IMR-90 (cell line): ENCODE data around the gene IL1RAPL1. TPM values are rescaled to one million over a fixed set of nuclear protein-coding genes. Genes with fewer than 3 reads are reported as not detected.

Experiments used
- ATAC-seq: fragments of 200-7000 bp; cut with Tn5 transposase; 2 replicates; pipeline ENCODE4 v1.9.1; 2020; ENCODE audit warnings: low read depth, mild to moderate bottlenecking, moderate library complexity
- BruUV-seq: library from RNA; stranded (reverse); fragments of 400-500 nt; replicated peaks from 2 replicates; lab custom pipeline; 2021; lab: Mats Ljungman, UMichigan
- CTCF ChIA-PET: fragments of 300-600 bp; formaldehyde crosslinking; extraction: SDS; loops from one replicate; lab custom pipeline; 2021; ENCODE audit warnings: antibody characterized with exemption; lab: Yijun Ruan, JAX
- POLR2A ChIA-PET: fragments of 300-600 bp; sonication (Branson Sonifier 250); formaldehyde crosslinking; loops from one replicate; lab custom pipeline; 2022; ENCODE audit warnings: antibody characterized with exemption; ENCODE audit not compliant: unreplicated experiment; lab: Charles Lee
- DNase-seq: peaks from one replicate; pipeline ENCODE4 v3.0.0; 2013
- H2AFZ ChIP-seq: replicated peaks from 2 replicates; pipeline ENCODE3; 2013; ENCODE audit warnings: low read length, mild to moderate bottlenecking; ENCODE audit not compliant: poor library complexity
- H2AK5ac ChIP-seq: 2 replicates; pipeline ENCODE4 v1.6.1; 2013; ENCODE audit warnings: low read depth, low read length, inconsistent platforms
- H2AK9ac ChIP-seq: replicated peaks from 2 replicates; pipeline ENCODE3; 2013; ENCODE audit warnings: mild to moderate bottlenecking, low read depth, low read length, moderate library complexity; ENCODE audit not compliant: poor library complexity
- H2BK120ac ChIP-seq: 2 replicates; pipeline ENCODE4 v1.6.1; 2013; ENCODE audit warnings: low read depth, low read length, inconsistent platforms
- H2BK15ac ChIP-seq: 3 replicates; pipeline ENCODE4 v1.6.1; 2013; ENCODE audit warnings: low read depth, low read length, inconsistent platforms
- H2BK20ac ChIP-seq: 2 replicates; pipeline ENCODE4 v1.6.1; 2013; ENCODE audit warnings: low read depth, mild to moderate bottlenecking, inconsistent platforms, low read length, moderate library complexity
- H2BK5ac ChIP-seq: 2 replicates; pipeline ENCODE4 v1.6.1; 2013; ENCODE audit warnings: mild to moderate bottlenecking, low read depth, low read length, inconsistent platforms; ENCODE audit not compliant: poor library complexity, severe bottlenecking
- H3K14ac ChIP-seq: replicated peaks from 2 replicates; pipeline ENCODE4 v1.6.1; 2013; ENCODE audit warnings: low read depth, low read length, inconsistent platforms
- H3K18ac ChIP-seq: 2 replicates; pipeline ENCODE4 v1.6.1; 2013; ENCODE audit warnings: low read depth, low read length, control low read depth
- H3K23ac ChIP-seq: 2 replicates; pipeline ENCODE4 v1.6.1; 2013; ENCODE audit warnings: low read depth, low read length, inconsistent platforms
- H3K27ac ChIP-seq: 2 replicates; pipeline ENCODE4 v1.5.1; 2013; ENCODE audit warnings: mild to moderate bottlenecking, control low read depth, low read length; ENCODE audit not compliant: insufficient read depth
- H3K27me3 ChIP-seq: 2 replicates; pipeline ENCODE4 v1.6.1; 2013; ENCODE audit warnings: low read length; ENCODE audit not compliant: control insufficient read depth, insufficient read depth
- H3K36me3 ChIP-seq: 2 replicates; pipeline ENCODE4 v1.6.1; 2013; ENCODE audit warnings: low read length, mixed read lengths; ENCODE audit not compliant: control insufficient read depth, insufficient read depth
- H3K4ac ChIP-seq: 2 replicates; pipeline ENCODE4 v1.6.1; 2013; ENCODE audit warnings: low read depth, low read length, inconsistent platforms
- H3K4me1 ChIP-seq: 2 replicates; pipeline ENCODE4 v1.6.1; 2013; ENCODE audit warnings: low read length, mixed read lengths; ENCODE audit not compliant: control insufficient read depth, insufficient read depth
- H3K4me2 ChIP-seq: 2 replicates; pipeline ENCODE4 v1.6.1; 2013; ENCODE audit warnings: low read depth, mild to moderate bottlenecking, control low read depth, low read length, moderate library complexity
- H3K4me3 ChIP-seq: 2 replicates; pipeline ENCODE4 v1.5.1; 2013; ENCODE audit warnings: low read depth, mild to moderate bottlenecking, control low read depth, low read length, moderate library complexity; ENCODE audit not compliant: insufficient read depth
- H3K56ac ChIP-seq: 2 replicates; pipeline ENCODE4 v1.6.1; 2013; ENCODE audit warnings: low read length, inconsistent platforms; ENCODE audit not compliant: insufficient read depth; ENCODE audit errors: extremely low read depth
- H3K79me1 ChIP-seq, 2 experiments: 2 replicates each; pipeline ENCODE4 v1.6.1; 2013; ENCODE audit warnings: low read length in 2 of 2, inconsistent platforms in 1 of 2, low read depth in 1 of 2
- H3K9ac ChIP-seq: 2 replicates; pipeline ENCODE4 v1.6.1; 2013; ENCODE audit warnings: low read depth, low read length, control low read depth
- H3K9me1 ChIP-seq: 2 replicates; pipeline ENCODE4 v1.6.1; 2013; ENCODE audit warnings: low read length, inconsistent platforms; ENCODE audit not compliant: insufficient read depth
- H3K9me3 ChIP-seq: 2 replicates; pipeline ENCODE4 v1.6.1; 2013; ENCODE audit warnings: low read length; ENCODE audit not compliant: control insufficient read depth, insufficient read depth
- H4K20me1 ChIP-seq: 2 replicates; pipeline ENCODE4 v1.6.1; 2013; ENCODE audit warnings: low read length, inconsistent platforms; ENCODE audit not compliant: insufficient read depth
- H4K5ac ChIP-seq: 2 replicates; pipeline ENCODE4 v1.6.1; 2013; ENCODE audit warnings: mild to moderate bottlenecking, low read depth, low read length, control low read depth
- H4K8ac ChIP-seq, 2 experiments: 2 replicates each; pipeline ENCODE4 v1.6.1; 2013; ENCODE audit warnings: low read depth in 2 of 2, low read length in 2 of 2, control low read depth in 1 of 2, inconsistent platforms in 1 of 2
- H4K91ac ChIP-seq: 2 replicates; pipeline ENCODE4 v1.6.1; 2013; ENCODE audit warnings: low read depth, low read length, inconsistent platforms; ENCODE audit not compliant: insufficient read depth
- BHLHE40 ChIP-seq: fragments of 150-350 bp; IDR thresholded peaks from 2 replicates; pipeline ENCODE4 v1.6.1; 2016; ENCODE audit warnings: mild to moderate bottlenecking, low read depth, low read length
- CEBPB ChIP-seq: IDR thresholded peaks from 2 replicates; pipeline ENCODE4 v1.6.1; 2012; ENCODE audit warnings: low read depth, low read length, improper control_type of control experiment
- FOS ChIP-seq: fragments of 150-350 bp; IDR thresholded peaks from 2 replicates; pipeline ENCODE4 v1.6.1; 2016; ENCODE audit warnings: low read depth, low read length
- MAFK ChIP-seq: IDR thresholded peaks from 2 replicates; pipeline ENCODE4 v1.6.1; 2012; ENCODE audit warnings: low read depth, low read length, improper control_type of control experiment
- POLR2A ChIP-seq: IDR thresholded peaks from 2 replicates; pipeline ENCODE4 v1.6.1; 2012; ENCODE audit warnings: mild to moderate bottlenecking, low read depth, low read length
- RCOR1 ChIP-seq: IDR thresholded peaks from 2 replicates; pipeline ENCODE4 v1.6.1; 2012; ENCODE audit warnings: mild to moderate bottlenecking, low read length, improper control_type of control experiment; ENCODE audit not compliant: insufficient replicate concordance
- RFX5 ChIP-seq: IDR thresholded peaks from 2 replicates; pipeline ENCODE4 v1.8.0; 2012; ENCODE audit warnings: low read depth, mild to moderate bottlenecking, low read length, moderate library complexity
- SMC3 ChIP-seq: fragments of 150-350 bp; IDR thresholded peaks from 2 replicates; pipeline ENCODE4 v1.6.1; 2016; ENCODE audit warnings: low read depth, mild to moderate bottlenecking, antibody characterized with exemption, low read length, moderate library complexity
- dilution Hi-C: fragments of 300-500 bp; cut with HindIII; formaldehyde crosslinking; loops from one replicate; pipeline ENCODE4 v1.14.3; 2018; ENCODE audit warnings: low sequenced_read_pairs; ENCODE audit not compliant: unreplicated experiment
- in situ Hi-C: fragments of 300-500 bp; cut with MboI; formaldehyde crosslinking; loops from 3 replicates; pipeline ENCODE4 v1.14.3; 2019; ENCODE audit warnings: low sequenced_read_pairs, inconsistent platforms, mixed read lengths
- intact Hi-C: fragments of 100-400 bp; cut with micrococcal nuclease; formaldehyde crosslinking; loops from 2 replicates; pipeline ENCODE4 v1.10.0; 2022
- polyA plus RNA-seq, 3 experiments: library from polyadenylated mRNA; depleted of rRNA; stranded (reverse); fragments of >200 nt; gene quantifications; 2 replicates each; pipeline ENCODE4 v1.2.3, GENCODE V29; 2012; ENCODE audit warnings: low replicate concordance in 1 of 3
- total RNA-seq: library from RNA; depleted of rRNA; stranded (reverse); fragments of >200 nt; gene quantifications from 2 replicates; pipeline ENCODE4 v1.2.3, GENCODE V29; 2012
- TF ChIP-seq, protein P1 (sequence below): fragments of 150-350 bp; IDR thresholded peaks from 2 replicates; pipeline ENCODE4 v1.6.1; 2017; ENCODE audit warnings: mild to moderate bottlenecking, antibody characterized with exemption, low read length, low read depth

IL1RAPL1 gene
- total and polyA plus RNA-seq, 2 of the 4 experiments (the other 2 are of a cell fraction): 1.5 to 9.0 TPM

DNA sequence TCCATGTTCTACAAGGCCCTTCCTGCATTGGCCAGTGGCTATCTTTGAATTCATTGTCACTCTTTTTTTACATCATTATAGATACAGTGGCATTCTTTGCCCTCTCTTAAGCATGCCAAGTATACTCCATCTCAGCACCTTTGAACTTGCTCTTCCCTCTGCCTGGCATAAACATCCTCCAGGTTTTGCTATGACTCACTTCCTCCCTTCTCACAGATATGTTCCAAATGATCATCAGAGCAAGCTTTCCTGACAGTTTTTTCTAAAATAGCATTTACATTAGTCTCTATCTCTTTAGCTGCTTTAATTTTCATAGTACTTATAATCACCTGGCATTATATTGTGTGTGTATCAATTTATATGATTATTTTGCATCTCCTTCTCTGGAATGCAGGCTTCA, 1074.9 kb downstream of the IL1RAPL1 start:
- peak; percentile 28 for ATAC-seq

More for the DNA sequence above, 1074.9 kb downstream of the IL1RAPL1 start:
- H2AK5ac ChIP-seq: peak overlapping the region; percentile 97; the same call in 1 of the 2 replicates
- H2AFZ ChIP-seq: no peak overlapping the region
- peak overlapping the region; percentile 99 for H2BK5ac ChIP-seq
- in situ Hi-C loops: no loop called here
- H3K4me1 ChIP-seq: peaks cover 4% of the 10 kb centered on the region
- H3K4me3 ChIP-seq: no peak overlapping the region
- peak overlapping the region; percentile 91 to 98 for H4K8ac ChIP-seq
- no peak overlapping the region for H2AK9ac ChIP-seq
- H3K56ac ChIP-seq: peak overlapping the region; percentile 73
- H3K79me1 ChIP-seq: peaks cover 0 to 6% of the 10 kb centered on the region in 2 experiments; a peak in 2 of 4 replicates
- peak overlapping the region; percentile 20; the same call in 1 of the 2 replicates for H3K4me2 ChIP-seq
- H3K4ac ChIP-seq: peak overlapping the region; percentile 100
- POLR2A ChIA-PET: no interaction called here
- intact Hi-C loops: no loop called here
- H3K27me3 ChIP-seq: no peaks in the 10 kb centered on the region
- H4K20me1 ChIP-seq: no peaks in the 10 kb centered on the region
- H3K27ac ChIP-seq: peak overlapping the region; percentile 87
- H2BK15ac ChIP-seq: peak overlapping the region; percentile 88; the same call in 2 of the 3 replicates
- H4K91ac ChIP-seq: peak overlapping the region; percentile 99
- peaks cover 2% of the 10 kb centered on the region for H3K9me1 ChIP-seq
- DNase-seq: peak; percentile 82
- peak overlapping the region; percentile 100 for H2BK20ac ChIP-seq
- H3K36me3 ChIP-seq: no peaks in the 10 kb centered on the region
- peak overlapping the region; percentile 99 for H3K18ac ChIP-seq
- no peak overlapping the region for H3K9ac ChIP-seq
- H3K9me3 ChIP-seq: no peaks in the 10 kb centered on the region
- H2BK120ac ChIP-seq: peak overlapping the region; percentile 100
- H3K14ac ChIP-seq: peak overlapping the region; percentile 100
- TF ChIP-seq FOS: peak; percentile 76
- peak; percentile 31; the same call in 1 of the 2 replicates for TF ChIP-seq BHLHE40
- TF ChIP-seq MAFK: peak; percentile 3; the same call in 1 of the 2 replicates
- TF ChIP-seq RCOR1: no peak
- no peak for TF ChIP-seq CEBPB
- TF ChIP-seq RFX5: no peak
- no peak for TF ChIP-seq POLR2A
- TF ChIP-seq SMC3: no peak
- TF ChIP-seq, protein P1, sequence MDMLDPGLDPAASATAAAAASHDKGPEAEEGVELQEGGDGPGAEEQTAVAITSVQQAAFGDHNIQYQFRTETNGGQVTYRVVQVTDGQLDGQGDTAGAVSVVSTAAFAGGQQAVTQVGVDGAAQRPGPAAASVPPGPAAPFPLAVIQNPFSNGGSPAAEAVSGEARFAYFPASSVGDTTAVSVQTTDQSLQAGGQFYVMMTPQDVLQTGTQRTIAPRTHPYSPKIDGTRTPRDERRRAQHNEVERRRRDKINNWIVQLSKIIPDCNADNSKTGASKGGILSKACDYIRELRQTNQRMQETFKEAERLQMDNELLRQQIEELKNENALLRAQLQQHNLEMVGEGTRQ: no peak
- peak overlapping the region; percentile 97 for H3K23ac ChIP-seq
- dilution Hi-C loops: no loop called here
- CTCF ChIA-PET: interaction anchor here (0.6 to 0.8 kb wide), 2 partner anchors 35 to 522 kb away, joined by 3 read pairs; no protein-coding TSS in a partner anchor
- peak overlapping the region; percentile 98; the same call in 1 of the 2 replicates for H4K5ac ChIP-seq
- no TSS peak for BruUV-seq
